Astrocyte of the hippocampus (primary cell): ENCODE results near the gene ZBTB32.
A peak's percentile ranks its signal among the peaks of the same experiment; 100 is the strongest.

Source experiments
- DNase-seq: peaks from one replicate; pipeline ENCODE4 v3.0.0; 2011; ENCODE audit warnings: low read depth, low spot score

Gene ZBTB32

DNA sequence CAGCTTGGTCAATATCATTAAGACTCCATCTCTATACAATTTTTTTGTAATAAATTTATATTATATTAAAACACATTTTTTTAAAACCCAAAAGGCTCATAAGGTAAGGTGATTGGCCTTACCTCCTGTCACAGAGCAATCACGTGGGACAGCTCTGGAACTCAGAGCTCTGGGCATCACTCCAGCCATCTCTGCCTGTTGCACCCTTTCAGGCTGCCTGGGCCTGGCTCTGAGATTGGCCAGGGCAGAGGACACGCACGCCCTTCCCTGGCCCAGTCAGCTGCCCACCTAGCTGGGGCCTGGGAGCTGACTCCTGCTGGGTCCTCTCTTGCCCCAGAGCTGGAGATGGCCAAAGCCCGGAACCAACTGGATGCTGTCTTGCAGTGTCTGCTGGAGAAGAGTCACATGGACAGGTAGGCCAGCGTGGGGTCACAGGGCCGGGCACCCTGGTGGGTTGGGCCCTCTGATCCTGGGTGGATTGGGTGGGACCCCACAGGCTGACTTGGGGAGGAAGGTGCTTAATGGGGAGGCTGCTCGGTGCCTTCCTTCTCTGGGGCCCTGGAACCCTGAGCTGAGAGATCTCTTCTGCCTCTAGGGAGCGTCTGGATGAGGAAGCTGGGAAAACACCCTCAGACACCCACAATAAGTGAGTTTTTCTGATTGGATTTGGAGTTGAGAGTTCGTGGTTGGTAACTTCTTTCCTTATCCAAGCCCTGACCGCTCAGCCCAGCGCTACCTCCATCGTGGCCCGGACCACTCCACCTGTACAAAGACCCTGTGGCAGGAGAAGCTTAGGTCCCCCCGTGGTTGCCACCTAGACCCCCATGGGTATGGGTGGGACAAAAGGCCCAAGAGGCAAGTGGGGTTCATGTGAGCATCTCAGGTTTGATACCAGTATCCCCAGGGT is 47.7 kb downstream of the ZBTB32 start:
- no peak for DNase-seq

DNA sequence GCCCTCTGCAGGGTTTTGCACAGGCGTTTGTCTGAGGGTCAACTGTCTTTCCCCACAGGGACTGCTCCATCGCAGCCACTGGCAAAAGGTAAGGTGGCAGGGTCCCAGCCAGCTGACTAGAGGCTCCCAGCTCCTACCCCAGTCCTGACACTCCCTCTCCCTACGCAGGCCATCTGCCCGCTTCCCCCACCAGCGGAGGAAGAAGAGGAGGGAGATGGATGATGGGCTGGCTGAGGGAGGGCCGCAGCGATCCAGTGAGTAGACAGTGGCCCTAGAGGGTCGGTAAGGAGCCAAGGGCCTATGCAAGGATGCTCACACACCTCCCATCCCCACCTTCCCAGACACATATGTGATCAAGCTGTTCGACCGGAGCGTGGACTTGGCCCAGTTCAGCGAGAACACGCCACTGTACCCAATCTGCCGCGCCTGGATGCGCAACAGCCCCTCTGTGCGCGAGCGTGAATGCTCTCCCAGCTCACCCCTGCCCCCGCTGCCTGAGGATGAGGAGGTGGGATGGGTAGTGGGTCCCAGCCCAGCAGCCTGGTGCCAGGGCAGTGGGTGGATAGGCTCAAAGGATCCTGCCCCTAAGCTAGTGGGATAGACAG is 48.5 kb downstream of the ZBTB32 start:
- no peak for DNase-seq

DNA sequence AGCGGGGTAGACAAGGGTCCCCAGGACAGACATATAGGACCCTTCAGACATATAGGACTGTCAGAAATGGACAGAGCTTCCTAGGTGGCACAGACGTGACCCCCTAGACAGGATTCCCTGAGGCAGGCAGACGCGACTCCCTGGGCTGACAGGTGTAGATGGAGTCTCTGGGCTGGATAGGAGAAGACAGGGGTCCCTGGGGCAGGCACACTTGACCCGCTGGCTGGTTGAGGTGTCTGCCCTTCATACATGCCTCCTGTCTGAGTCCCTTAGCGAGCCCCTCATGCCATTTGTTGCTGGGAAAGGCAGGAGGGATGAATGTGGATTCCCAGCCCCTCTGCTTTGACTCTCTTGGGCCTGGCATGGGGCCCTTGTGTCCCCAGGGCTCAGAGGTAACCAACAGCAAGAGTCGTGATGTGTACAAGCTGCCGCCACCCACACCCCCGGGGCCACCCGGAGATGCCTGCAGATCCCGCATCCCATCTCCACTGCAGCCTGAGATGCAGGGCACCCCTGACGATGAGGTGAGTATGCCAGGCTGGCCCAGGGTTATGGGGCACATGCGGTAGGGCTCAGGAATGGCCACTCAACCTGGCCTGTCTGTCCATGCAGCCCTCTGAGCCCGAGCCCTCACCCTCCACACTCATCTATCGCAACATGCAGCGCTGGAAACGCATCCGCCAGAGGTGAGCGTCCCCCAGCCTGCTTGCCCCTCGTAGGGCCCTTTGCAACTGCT is 49.4 kb downstream of the ZBTB32 start:
- DNase-seq: no peak

DNA sequence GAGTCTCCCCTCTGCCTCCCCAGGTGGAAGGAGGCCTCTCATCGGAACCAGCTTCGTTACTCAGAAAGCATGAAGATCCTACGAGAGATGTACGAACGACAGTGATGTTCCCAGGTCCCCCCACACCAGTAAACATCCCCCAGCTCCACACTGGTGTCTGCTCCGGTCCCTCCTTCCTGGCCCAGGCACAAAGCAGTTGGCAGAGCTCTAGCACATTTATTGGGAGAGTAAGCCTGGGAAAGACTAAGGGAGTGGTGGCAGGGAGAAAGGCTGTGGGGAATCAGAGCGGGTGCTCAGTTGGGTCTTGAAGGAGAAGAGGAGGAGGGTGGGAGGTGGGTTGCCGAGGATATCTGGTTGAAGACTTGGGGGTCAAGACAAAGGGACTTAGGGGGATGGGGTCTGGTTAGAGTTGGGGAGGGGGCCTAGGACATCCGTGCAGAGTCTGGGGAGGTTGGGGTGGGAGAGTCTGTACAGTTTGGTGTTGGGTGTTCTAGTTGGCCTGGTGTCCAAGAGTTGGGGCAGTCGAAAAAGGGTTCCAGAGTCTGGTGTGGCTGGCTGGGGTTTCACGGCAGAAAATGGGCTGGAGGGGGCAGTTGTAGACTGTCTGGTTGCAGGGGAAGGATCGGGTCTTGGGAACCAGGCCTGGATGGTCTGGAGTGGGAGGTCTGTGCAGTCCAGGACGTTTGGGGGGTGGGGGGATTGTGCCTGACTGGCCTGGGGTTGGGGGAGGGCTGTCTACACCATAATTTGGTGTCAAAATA is 50.2 kb downstream of the ZBTB32 start:
- DNase-seq: no peak

DNA sequence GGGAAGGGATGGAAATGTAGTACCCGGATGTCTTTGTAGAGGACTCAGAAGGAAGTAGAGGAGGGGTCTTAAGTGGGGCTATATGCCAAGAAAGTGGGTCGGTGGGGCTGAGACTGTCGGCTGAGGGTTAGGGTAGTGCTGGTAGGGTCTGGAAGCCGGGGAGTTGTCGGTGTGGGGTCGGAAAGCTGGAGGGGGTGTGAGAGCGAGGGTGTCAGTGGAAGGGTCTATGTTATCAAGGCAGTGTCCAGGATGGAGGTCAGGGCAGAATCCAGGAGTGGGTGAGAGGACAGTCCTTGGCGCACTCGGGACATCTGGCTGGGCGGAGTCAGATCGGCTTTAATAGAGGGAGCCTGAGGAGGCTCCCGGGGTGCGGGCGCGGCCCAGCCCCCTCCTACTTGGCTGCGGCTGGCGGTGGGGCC is 50.8 kb downstream of the ZBTB32 start:
- no peak for DNase-seq

DNA sequence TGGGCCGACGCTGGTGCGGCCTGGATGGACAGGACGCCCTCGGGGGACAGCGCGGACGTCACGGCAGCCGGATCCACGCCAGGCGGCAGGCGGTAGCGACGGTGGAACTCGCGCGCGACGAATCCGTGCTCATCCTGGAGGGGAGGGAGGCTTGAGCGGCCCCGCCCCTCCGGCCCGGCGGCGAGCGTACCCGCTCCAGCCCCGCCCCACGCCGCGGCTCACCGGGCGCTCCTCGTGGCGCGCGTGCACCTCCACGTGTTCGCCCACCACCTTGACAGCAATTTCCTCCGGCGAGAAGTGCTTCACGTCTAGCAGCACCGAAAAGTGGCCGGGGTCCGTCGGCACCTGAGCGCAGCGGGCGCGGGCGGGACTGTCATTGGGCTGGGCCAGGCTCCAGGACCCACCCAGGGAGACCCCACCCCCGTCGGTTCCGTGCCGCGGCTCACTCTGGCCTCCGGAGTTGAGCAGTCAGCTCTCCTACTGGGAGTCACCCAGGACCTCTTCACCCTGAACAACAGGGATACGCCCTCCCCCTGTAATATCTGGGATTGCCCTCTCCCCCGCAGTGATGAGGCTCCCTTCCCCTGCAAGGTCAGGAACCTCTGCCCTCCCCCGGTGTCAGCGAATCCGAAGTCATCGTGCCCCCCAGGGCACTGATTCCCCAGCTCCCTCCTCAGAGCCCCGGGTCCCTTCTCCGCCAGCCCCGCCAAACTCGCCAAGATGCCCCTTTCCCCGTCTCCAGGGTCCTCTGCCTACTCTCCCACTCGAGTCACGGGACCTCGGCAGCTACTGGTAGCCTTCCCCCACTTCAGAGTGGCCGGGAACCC is 51.4 kb downstream of the ZBTB32 start:
- DNase-seq: peak; percentile 30

DNA sequence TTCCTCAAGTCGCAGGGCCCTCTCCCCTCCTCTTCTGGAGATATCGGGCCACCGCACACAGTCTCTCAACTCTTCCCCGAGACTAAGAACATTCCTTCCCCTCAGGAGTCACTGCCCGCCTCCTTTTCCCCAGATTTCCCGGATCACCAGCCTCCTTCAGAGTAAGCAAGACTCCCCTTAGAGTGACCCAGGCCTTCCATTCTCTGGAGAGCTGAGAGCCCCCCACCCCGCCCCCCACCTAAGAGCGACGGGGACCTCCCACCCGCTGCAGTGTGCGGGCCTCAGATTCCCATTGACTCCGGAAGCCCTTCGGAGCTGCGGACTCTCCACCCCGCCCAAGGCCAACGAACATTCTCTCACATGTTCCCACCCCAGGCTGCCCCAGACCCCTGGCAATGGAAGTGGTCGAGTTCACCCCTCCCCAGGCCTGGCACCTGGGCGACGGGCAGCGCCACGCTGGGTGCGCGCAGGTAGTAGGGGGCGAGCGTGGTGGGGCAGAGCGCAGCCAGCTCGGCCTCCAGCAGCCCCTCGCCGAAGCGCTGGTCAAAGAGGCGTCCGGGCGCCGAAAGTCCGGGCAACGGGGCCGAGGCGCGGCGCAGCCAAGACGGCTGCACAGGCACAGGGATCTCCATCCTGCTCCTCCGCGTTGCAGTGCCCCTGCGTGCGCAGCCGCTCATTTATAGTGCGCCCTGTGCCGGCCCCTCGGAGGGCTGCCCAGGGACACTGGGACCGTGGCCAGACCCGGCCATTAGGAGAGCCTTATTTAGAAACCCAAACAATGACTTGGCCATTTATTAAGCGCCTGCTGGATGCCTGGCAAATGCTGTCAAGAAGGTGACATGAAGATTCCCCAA is 52.2 kb downstream of the ZBTB32 start, which contains the start of gene HSPB6:
Gene HSPB6, minus strand, starts transcription at position 653 of the 854 bp plus-strand sequence. Its CDS starts 21 bp downstream, at position 632.
- DNase-seq: peak; percentile 81

DNA sequence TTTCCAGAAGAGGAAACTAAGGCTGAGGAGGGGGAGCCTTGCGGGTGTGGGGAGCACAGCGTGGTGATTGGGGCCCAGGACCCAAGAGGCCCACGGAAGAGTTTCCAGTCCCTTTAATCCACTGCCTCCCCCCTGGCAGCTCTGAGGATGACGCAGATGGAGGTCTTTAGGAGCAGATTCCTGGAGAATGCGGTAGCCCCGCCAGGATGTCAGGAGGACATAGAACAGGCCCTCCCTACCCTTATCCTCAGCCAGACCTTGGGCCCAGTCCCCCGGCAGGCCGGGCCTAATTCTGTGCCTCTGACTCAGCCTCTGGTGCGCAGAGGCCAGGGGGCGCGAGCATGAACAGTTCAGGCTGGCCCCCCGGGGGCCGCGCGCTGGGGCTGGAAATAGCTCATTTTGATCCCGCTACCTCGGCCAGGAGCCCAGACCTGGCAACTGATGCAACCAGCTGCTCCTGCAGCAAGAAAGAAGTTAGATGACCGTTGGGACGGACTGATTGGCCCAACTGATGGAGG is 52.9 kb downstream of the ZBTB32 start:
- DNase-seq: peak; percentile 92

DNA sequence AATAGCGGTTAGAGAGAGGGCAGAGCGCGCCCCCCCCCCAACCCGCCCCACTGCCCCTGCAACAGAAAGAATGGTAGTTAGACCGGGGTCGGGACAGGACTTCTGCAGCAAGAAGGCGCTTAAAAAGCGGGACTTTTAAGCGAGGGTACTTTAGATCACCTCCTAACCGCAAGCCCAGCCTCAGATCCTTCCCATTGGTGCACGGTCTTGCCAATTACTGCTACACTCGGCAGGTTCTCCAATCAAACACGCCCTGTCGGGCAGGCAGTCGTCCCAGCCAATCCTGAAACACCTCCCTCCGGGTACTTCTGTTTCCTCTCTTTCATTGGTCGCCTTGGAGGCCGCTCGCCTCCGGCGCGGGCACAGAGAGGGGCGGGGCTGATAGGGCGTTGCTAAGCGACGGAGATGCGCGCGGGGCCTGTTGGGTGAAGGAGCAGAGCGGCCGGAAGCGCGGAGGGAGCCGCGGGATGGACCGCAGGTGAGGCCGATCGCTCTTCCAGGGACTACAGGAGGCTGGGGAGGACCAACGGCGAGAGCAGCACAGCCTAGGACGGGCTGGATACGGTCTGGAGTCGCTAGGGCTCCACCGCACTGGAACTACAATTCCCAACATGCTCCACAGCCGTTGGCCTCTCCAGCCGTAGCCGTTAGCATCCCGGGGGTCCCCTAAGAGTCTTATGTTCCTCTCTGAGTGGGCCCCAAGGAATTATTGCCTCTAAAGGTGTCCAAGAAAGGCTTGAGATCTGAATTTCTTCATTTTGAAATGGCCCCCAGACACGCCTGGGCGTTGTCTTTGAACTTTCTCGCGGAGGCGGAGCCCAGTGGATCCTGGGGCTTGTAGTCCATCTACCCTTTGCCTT is 53.6 kb downstream of the ZBTB32 start, which contains the start of gene PROSER3:
Gene PROSER3, plus strand, starts transcription at position 428 of the 860 bp plus-strand sequence. Its CDS starts 40 bp downstream, at position 468.
- peak; percentile 100 for DNase-seq

DNA sequence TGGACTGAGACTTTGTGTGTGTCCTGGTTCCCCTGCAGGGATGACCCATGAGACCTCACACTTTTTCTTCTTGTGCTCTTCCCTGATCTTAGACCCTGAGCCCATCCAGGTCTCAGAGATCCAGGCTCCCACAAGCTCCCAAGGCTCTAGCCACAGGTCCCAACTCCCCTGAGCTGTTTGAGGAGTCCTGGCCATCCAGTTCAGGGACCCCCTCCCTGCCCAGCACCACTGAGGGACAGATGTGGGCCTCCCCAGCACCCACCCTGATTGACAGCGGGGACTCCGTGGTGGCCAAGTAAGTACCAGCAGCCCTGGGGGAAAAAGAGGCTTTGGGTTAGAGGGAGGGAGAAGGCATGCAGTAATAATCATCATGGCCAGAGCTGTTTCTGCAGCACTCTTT is 55.3 kb downstream of the ZBTB32 start:
- no peak for DNase-seq

DNA sequence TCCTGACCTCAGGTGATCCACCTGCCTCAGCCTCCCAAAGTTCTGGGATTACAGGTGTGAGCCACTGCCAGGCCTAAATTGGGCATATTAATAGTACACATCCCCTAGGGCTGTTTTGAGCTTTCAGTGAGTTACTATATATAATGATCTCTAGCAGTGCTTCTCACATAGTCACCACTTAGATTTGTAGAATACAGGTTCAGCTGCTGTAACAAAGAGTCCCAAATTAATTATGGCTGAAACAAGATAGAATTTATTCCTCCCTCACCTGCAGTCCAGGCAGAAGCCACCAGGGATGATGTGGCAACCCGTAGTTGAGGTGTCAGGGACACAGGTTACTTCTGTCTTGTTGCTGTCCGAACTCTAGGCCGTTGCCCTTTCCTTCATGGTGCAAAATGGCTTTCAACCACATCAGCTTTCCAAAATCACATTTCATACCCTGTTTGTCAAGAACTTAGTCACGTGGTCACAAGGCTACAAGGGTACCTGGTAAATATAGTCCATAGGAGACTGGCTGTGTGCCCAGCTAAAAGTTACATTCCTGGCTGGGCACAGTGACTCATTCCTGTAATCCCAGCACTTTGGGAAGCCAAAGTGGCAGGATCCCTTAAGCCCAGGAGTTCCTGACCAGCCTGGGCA is 56.5 kb downstream of the ZBTB32 start:
- DNase-seq: no peak

DNA sequence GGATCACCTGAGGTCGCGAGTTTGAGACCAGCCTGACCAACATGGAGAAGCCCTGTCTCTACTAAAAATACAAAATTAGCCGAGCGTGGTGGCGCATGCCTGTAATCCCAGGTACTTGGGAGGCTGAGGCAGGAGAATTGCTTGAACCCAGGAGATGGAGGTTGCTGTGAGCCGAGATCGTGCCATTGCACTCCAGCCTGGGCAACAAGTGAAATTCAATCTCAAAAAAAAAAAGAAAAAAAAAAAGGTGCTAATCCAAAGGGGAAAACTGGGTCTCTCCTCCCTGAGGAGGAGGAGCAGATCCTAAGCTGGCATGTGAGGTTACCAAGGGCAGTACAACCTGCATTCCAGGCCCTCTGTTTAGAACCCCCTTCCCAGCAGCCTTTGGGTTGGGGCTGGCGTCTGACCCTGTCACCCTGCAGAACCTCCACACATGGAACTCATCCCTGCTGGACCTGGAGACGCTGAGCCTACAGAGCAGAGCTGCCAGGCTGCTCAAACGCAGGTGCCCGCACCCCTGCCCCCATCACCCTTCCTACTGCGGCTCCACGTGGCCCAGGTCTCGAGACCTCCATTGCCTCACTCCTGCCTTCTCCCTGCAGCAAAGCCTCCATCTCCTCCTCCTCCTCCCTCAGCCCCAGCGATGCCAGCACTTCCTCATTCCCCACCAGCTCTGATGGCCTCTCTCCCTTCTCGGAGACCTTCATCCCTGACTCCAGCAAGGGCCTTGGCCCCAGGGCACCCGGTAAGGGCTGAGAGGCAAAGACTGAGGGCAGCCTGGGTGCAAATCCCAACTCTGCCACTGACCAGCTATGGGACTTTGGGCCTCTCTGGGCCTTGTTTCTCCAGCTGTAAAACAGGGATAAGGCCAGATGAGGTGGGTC is 60.3 kb downstream of the ZBTB32 start:
- no peak for DNase-seq
